H9 (cell line): ENCODE measurements around the gene BRD7. TPM values are rescaled to one million over a fixed set of nuclear protein-coding genes. Genes with fewer than 3 reads are reported as not detected.

Experiments used
- DNase-seq: peaks from one replicate; pipeline ENCODE4 v3.0.0-alpha.2; 2017
- H2AFZ ChIP-seq: one replicate; pipeline ENCODE4 v1.6.1; 2013; ENCODE audit warnings: mild to moderate bottlenecking, low read length, control low read depth, moderate library complexity
- H2AK5ac ChIP-seq: 2 replicates; pipeline ENCODE4 v1.6.1; 2013; ENCODE audit warnings: low read length, control low read depth, mixed read lengths; ENCODE audit not compliant: insufficient read length
- H2BK120ac ChIP-seq: one replicate; pipeline ENCODE4 v1.6.1; 2013; ENCODE audit warnings: low read depth, mild to moderate bottlenecking, low read length, control low read depth, inconsistent platforms; ENCODE audit not compliant: poor library complexity, severe bottlenecking
- H2BK12ac ChIP-seq: 2 replicates; pipeline ENCODE4 v1.6.1; 2013; ENCODE audit warnings: low read length, control low read depth, mixed read lengths, low read depth; ENCODE audit not compliant: insufficient read length
- H2BK15ac ChIP-seq: 2 replicates; pipeline ENCODE4 v1.6.1; 2013; ENCODE audit warnings: low read depth, low read length, control low read depth
- H2BK20ac ChIP-seq: one replicate; pipeline ENCODE4 v1.6.1; 2013; ENCODE audit warnings: low read depth, mild to moderate bottlenecking, low read length, control low read depth, inconsistent platforms; ENCODE audit not compliant: poor library complexity, severe bottlenecking
- H2BK5ac ChIP-seq: 2 replicates; pipeline ENCODE4 v1.6.1; 2013; ENCODE audit warnings: low read length, control low read depth, mixed read lengths; ENCODE audit not compliant: insufficient read length
- H3K14ac ChIP-seq: 2 replicates; pipeline ENCODE4 v1.6.1; 2013; ENCODE audit warnings: low read length, control low read depth; ENCODE audit not compliant: insufficient read depth
- H3K18ac ChIP-seq: 2 replicates; pipeline ENCODE4 v1.6.1; 2013; ENCODE audit warnings: low read depth, mild to moderate bottlenecking, mixed read lengths, low read length, control low read depth; ENCODE audit not compliant: insufficient read length
- H3K23ac ChIP-seq: 2 replicates; pipeline ENCODE4 v1.6.1; 2013; ENCODE audit warnings: low read length, control low read depth, mixed read lengths, low read depth; ENCODE audit not compliant: insufficient read length
- H3K23me2 ChIP-seq: 2 replicates; pipeline ENCODE4 v1.6.1; 2013; ENCODE audit warnings: low read depth, mild to moderate bottlenecking, mixed read lengths, low read length, control low read depth; ENCODE audit not compliant: insufficient read length, poor library complexity, severe bottlenecking
- H3K27ac ChIP-seq: 2 replicates; pipeline ENCODE4 v1.5.1; 2013; ENCODE audit warnings: low read length, control low read depth, mixed read lengths, low read depth; ENCODE audit not compliant: insufficient read length
- H3K27me3 ChIP-seq: 2 replicates; pipeline ENCODE4 v1.6.1; 2013; ENCODE audit warnings: low read length, control low read depth, inconsistent platforms; ENCODE audit not compliant: insufficient read depth
- H3K4ac ChIP-seq: 2 replicates; pipeline ENCODE4 v1.6.1; 2013; ENCODE audit warnings: low read depth, mild to moderate bottlenecking, control low read depth, inconsistent platforms, low read length, moderate library complexity
- H3K4me1 ChIP-seq: 2 replicates; pipeline ENCODE4 v1.6.1; 2013; ENCODE audit warnings: low read length, control low read depth, inconsistent platforms; ENCODE audit not compliant: insufficient read depth
- H3K4me2 ChIP-seq: 2 replicates; pipeline ENCODE4 v1.6.1; 2013; ENCODE audit warnings: low read length, control low read depth, mixed read lengths; ENCODE audit not compliant: insufficient read length, insufficient read depth
- H3K56ac ChIP-seq: 2 replicates; pipeline ENCODE4 v1.6.1; 2013; ENCODE audit warnings: low read depth, mild to moderate bottlenecking, mixed read lengths, low read length, control low read depth; ENCODE audit not compliant: insufficient read length
- H3K79me1 ChIP-seq: 2 replicates; pipeline ENCODE4 v1.6.1; 2013; ENCODE audit warnings: low read depth, mild to moderate bottlenecking, moderate library complexity, low read length, control low read depth, inconsistent platforms; ENCODE audit not compliant: insufficient read depth, poor library complexity, severe bottlenecking
- H3K79me2 ChIP-seq: 2 replicates; pipeline ENCODE4 v1.6.1; 2013; ENCODE audit warnings: low read length, control low read depth, inconsistent platforms; ENCODE audit not compliant: insufficient read depth
- H3K9ac ChIP-seq: 2 replicates; pipeline ENCODE4 v1.6.1; 2013; ENCODE audit warnings: low read length, control low read depth, mixed read lengths; ENCODE audit not compliant: insufficient read length; ENCODE audit errors: extremely low read depth
- H3K9me3 ChIP-seq: one replicate; pipeline ENCODE4 v1.6.1; 2013; ENCODE audit warnings: low read depth, low read length, inconsistent platforms; ENCODE audit not compliant: control insufficient read depth
- H3T11ph ChIP-seq: one replicate; pipeline ENCODE4 v1.6.1; 2013; ENCODE audit warnings: mild to moderate bottlenecking, low read length, control low read depth, inconsistent platforms
- H4K20me1 ChIP-seq: one replicate; pipeline ENCODE4 v1.6.1; 2013; ENCODE audit not compliant: control insufficient read depth, insufficient read length, insufficient read depth
- H4K5ac ChIP-seq: 2 replicates; pipeline ENCODE4 v1.6.1; 2013; ENCODE audit warnings: low read depth, mild to moderate bottlenecking, mixed read lengths, low read length, control low read depth; ENCODE audit not compliant: insufficient read length
- H4K8ac ChIP-seq: replicated peaks from 2 replicates; pipeline ENCODE4 v1.6.1; 2013; ENCODE audit warnings: low read length, control low read depth, mixed read lengths, low read depth; ENCODE audit not compliant: insufficient read length
- H4K91ac ChIP-seq: 2 replicates; pipeline ENCODE4 v1.6.1; 2013; ENCODE audit warnings: low read depth, mild to moderate bottlenecking, moderate library complexity, mixed read lengths, low read length, control low read depth; ENCODE audit not compliant: insufficient read length
- H3K27ac Mint-ChIP-seq, 3 experiments: 2 replicates in 2 of 3; 3 replicates in 1 of 3; pipeline ENCODE4 v1.8.0; 2020 to 2021; ENCODE audit warnings: mixed read lengths in 3 of 3, mild to moderate bottlenecking in 1 of 3, moderate library complexity in 1 of 3
- H3K27me3 Mint-ChIP-seq: 2 replicates; pipeline ENCODE4 v1.8.0; 2021; ENCODE audit warnings: low read depth, mild to moderate bottlenecking, moderate library complexity, mixed read lengths
- H3K36me3 Mint-ChIP-seq, 3 experiments: 2 replicates in 2 of 3; 3 replicates in 1 of 3; pipeline ENCODE4 v1.8.0; 2020 to 2021; ENCODE audit warnings: low read depth in 3 of 3, mixed read lengths in 3 of 3; ENCODE audit not compliant: insufficient read depth in 1 of 3
- H3K4me1 Mint-ChIP-seq, 2 experiments: 2 replicates each; pipeline ENCODE4 v1.8.0; 2020; ENCODE audit warnings: mixed read lengths in 2 of 2
- H3K4me3 Mint-ChIP-seq, 2 experiments: 2 replicates in 1 of 2; 3 replicates in 1 of 2; pipeline ENCODE4 v1.8.0; 2020 to 2021; ENCODE audit warnings: mild to moderate bottlenecking in 2 of 2, mixed read lengths in 2 of 2, moderate library complexity in 1 of 2
- H3K9me3 Mint-ChIP-seq, 2 experiments: 2 replicates in 1 of 2; 3 replicates in 1 of 2; pipeline ENCODE4 v1.8.0; 2020; ENCODE audit warnings: mild to moderate bottlenecking in 2 of 2, mixed read lengths in 2 of 2, moderate library complexity in 1 of 2
- WGBS: extraction: QIAGEN DNeasy Blood & Tissue Kit; methylation state at CpG from one replicate; pipeline ENCODE4 v1.1.7; 2013; ENCODE audit warnings: missing lambda C conversion rate, low lambda C conversion rate, mixed read lengths; ENCODE audit not compliant: insufficient read length; ENCODE audit errors: extremely low coverage; 5-methylcytosine and 5-hydroxymethylcytosine counted together
- total RNA-seq: library from RNA; stranded (reverse); gene quantifications from 2 replicates; pipeline ENCODE4 v1.2.1, GENCODE V29; 2021
- TF ChIP-seq, protein P1 (sequence below): fragments of 200-600 bp; sonication (generic); conservative IDR thresholded peaks from 3 replicates; pipeline ENCODE4 v1.8.0; 2021; ENCODE audit warnings: antibody characterized with exemption, mild to moderate bottlenecking

The BRD7 gene
- total RNA-seq, 1 experiment from 2014 or later = 112 TPM

DNA sequence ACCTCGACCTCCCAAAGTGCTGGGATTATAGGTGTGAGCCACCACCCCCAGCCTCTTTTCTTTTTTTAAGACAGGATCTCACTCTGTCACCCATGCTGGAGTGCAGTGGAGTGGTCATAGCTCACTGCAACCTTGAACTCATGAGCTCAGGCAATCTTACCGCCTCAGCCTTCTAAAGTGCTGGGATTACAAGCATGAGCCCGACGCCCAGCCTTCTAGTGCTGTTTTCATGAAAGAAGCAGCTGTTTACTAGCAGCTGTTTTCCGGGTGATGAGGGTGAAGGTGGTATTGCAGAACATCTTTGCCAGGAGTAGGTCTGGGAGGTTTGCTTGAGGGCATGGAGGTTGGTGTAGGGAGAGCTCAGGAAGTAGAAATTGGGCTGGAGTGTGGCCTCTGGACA lies 100.4 kb downstream of the BRD7 start:
- Histone ChIP-seq H3K9ac (no peak overlapping the region), H4K5ac (no peak overlapping the region), H3K23me2 (no peaks in the 10 kb centered on the region), H2BK120ac (no peak overlapping the region), H2AK5ac (no peak overlapping the region), H4K91ac (no peak overlapping the region), H4K20me1 (no peaks in the 10 kb centered on the region), H3K4me1 (peaks cover 2% of the 10 kb centered on the region; the same call in 1 of the 2 replicates), H3K79me1 (no peaks in the 10 kb centered on the region), H3K4me2 (no peak overlapping the region), H3K4ac (no peak overlapping the region), H2BK12ac (no peak overlapping the region), H3K9me3 (no peaks in the 10 kb centered on the region), H2BK15ac (no peak overlapping the region), H3T11ph (no peak overlapping the region), H4K8ac (no peak overlapping the region), H3K14ac (no peak overlapping the region), H2BK5ac (no peak overlapping the region), H3K23ac (no peak overlapping the region), H3K79me2 (no peaks in the 10 kb centered on the region), H3K18ac (no peak overlapping the region), H2BK20ac (no peak overlapping the region), H2AFZ (no peak overlapping the region), H3K56ac (no peak overlapping the region), H3K27ac (no peak overlapping the region), H3K27me3 (no peaks in the 10 kb centered on the region)
- Mint-ChIP-seq H3K36me3 (no peaks in the 10 kb centered on the region), H3K4me1 (peaks cover 6 to 25% of the 10 kb centered on the region in 2 experiments; a peak in 3 of 4 replicates), H3K27me3 (no peaks in the 10 kb centered on the region), H3K9me3 (no peaks in the 10 kb centered on the region), H3K4me3 (no peak overlapping the region), H3K27ac (no peak overlapping the region)
- WGBS = no CpG with 5 or more reads among the region's 5 CpGs
- DNase-seq = no peak
- TF ChIP-seq, protein P1, sequence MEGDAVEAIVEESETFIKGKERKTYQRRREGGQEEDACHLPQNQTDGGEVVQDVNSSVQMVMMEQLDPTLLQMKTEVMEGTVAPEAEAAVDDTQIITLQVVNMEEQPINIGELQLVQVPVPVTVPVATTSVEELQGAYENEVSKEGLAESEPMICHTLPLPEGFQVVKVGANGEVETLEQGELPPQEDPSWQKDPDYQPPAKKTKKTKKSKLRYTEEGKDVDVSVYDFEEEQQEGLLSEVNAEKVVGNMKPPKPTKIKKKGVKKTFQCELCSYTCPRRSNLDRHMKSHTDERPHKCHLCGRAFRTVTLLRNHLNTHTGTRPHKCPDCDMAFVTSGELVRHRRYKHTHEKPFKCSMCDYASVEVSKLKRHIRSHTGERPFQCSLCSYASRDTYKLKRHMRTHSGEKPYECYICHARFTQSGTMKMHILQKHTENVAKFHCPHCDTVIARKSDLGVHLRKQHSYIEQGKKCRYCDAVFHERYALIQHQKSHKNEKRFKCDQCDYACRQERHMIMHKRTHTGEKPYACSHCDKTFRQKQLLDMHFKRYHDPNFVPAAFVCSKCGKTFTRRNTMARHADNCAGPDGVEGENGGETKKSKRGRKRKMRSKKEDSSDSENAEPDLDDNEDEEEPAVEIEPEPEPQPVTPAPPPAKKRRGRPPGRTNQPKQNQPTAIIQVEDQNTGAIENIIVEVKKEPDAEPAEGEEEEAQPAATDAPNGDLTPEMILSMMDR = no peak
